ENCODE results near the gene MSMP. TPM values are rescaled to one million over a fixed set of nuclear protein-coding genes. Genes with fewer than 3 reads are reported as not detected.
A peak's percentile ranks its signal among the peaks of the same experiment; 100 is the strongest.

MSMP gene
- total and polyA plus RNA-seq, 2 experiments from 2014 or later: not detected

DNA sequence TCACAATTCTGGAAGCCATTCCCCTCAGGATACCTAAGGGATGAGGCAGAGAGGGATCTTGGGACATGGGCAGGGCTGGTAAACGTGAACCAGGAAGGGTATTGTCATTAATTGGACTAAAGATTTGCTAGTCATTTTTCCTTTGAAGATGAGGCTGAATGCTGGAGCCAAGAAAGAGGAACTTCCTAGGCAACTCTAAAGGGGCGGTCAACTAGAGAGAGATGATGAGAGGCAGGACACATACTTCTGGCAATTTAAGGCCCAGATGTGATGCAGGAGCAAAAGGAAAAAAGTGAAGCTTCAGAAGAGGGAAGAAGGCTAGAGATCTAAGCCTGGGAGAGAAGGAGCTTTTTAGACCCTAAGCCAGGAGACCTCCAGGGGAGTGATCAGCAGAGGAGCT lies 10.6 kb downstream of the MSMP start:
- H3K27ac ChIP-seq: no peak overlapping the region
- H3K4me1 ChIP-seq (ENCODE audit: low read depth): peaks cover 12% of the 10 kb centered on the region
- no peaks in the 10 kb centered on the region for H3K9me3 ChIP-seq (ENCODE audit: low read depth)
- H3K27me3 ChIP-seq: no peaks in the 10 kb centered on the region
- DNase-seq (ENCODE audit: low read depth in 1 of 2, low spot score in 1 of 2): no peak
- no peak overlapping the region for H3K4me3 ChIP-seq
- TF ChIP-seq, protein P1, sequence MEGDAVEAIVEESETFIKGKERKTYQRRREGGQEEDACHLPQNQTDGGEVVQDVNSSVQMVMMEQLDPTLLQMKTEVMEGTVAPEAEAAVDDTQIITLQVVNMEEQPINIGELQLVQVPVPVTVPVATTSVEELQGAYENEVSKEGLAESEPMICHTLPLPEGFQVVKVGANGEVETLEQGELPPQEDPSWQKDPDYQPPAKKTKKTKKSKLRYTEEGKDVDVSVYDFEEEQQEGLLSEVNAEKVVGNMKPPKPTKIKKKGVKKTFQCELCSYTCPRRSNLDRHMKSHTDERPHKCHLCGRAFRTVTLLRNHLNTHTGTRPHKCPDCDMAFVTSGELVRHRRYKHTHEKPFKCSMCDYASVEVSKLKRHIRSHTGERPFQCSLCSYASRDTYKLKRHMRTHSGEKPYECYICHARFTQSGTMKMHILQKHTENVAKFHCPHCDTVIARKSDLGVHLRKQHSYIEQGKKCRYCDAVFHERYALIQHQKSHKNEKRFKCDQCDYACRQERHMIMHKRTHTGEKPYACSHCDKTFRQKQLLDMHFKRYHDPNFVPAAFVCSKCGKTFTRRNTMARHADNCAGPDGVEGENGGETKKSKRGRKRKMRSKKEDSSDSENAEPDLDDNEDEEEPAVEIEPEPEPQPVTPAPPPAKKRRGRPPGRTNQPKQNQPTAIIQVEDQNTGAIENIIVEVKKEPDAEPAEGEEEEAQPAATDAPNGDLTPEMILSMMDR (IDR thresholded peaks at IDR 0.05; ENCODE audit: low read depth, low read length): no peak
- H3K36me3 ChIP-seq: peaks cover 57% of the 10 kb centered on the region

GRCh38 chr9:35741740-35742139 lies 12.3 kb downstream of the MSMP start:
- no peak overlapping the region for H3K4me3 ChIP-seq
- no peaks in the 10 kb centered on the region for H3K27me3 ChIP-seq
- peak overlapping the region; percentile 25 for H3K27ac ChIP-seq
- TF ChIP-seq, protein P1 (IDR thresholded peaks at IDR 0.05; ENCODE audit: low read depth, low read length): no peak
- DNase-seq (ENCODE audit: low read depth in 1 of 2, low spot score in 1 of 2): no peak
- no peaks in the 10 kb centered on the region for H3K9me3 ChIP-seq (ENCODE audit: low read depth)
- H3K4me1 ChIP-seq (ENCODE audit: low read depth): peaks cover 12% of the 10 kb centered on the region
- H3K36me3 ChIP-seq: peaks cover 74% of the 10 kb centered on the region

- Histone ChIP-seq H3K36me3 (peaks cover 82% of the 10 kb centered on the region), H3K4me3 (no peak overlapping the region), H3K27ac (no peak overlapping the region), H3K27me3 (no peaks in the 10 kb centered on the region), H3K9me3 (ENCODE audit: low read depth) (no peaks in the 10 kb centered on the region), H3K4me1 (ENCODE audit: low read depth) (no peaks in the 10 kb centered on the region)
- DNase-seq (ENCODE audit: low read depth in 1 of 2, low spot score in 1 of 2): no peak
- TF ChIP-seq, protein P1 (IDR thresholded peaks at IDR 0.05; ENCODE audit: low read depth, low read length): no peak
Measured at GRCh38 chr9:35740243-35740642, 13.8 kb downstream of the MSMP start.

DNA sequence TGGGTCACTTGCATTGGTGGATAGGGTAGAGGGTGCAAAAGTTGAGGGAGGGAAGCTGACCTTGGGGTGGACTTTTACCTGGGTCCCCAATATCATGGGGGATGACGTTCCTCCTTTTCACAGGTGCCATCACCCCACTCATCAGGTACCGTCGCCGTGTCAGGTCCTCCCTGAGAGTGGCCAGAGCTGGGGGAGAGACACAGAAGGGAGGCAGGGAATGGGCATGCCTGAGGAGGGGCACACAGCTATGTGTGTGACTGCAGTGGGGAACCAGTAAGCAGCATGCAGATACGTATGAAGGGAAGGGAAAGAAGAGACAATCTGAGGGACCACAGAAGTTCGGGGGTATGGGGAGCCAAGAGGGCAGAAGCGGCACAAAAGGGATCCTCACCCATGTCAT lies 15.2 kb downstream of the MSMP start:
- no peaks in the 10 kb centered on the region for H3K27me3 ChIP-seq
- H3K4me3 ChIP-seq: no peak overlapping the region
- no peak overlapping the region for H3K27ac ChIP-seq
- H3K9me3 ChIP-seq (ENCODE audit: low read depth): no peaks in the 10 kb centered on the region
- TF ChIP-seq, protein P1 (IDR thresholded peaks at IDR 0.05; ENCODE audit: low read depth, low read length): no peak
- no peaks in the 10 kb centered on the region for H3K4me1 ChIP-seq (ENCODE audit: low read depth)
- H3K36me3 ChIP-seq: peaks cover 82% of the 10 kb centered on the region
- no peak for DNase-seq (ENCODE audit: low read depth in 1 of 2, low spot score in 1 of 2)

GRCh38 chr9:35738186-35738585 lies 15.9 kb downstream of the MSMP start:
- Histone ChIP-seq H3K36me3 (peaks cover 76% of the 10 kb centered on the region), H3K27ac (no peak overlapping the region), H3K4me1 (ENCODE audit: low read depth) (peaks cover 5% of the 10 kb centered on the region), H3K27me3 (no peaks in the 10 kb centered on the region), H3K4me3 (no peak overlapping the region), H3K9me3 (ENCODE audit: low read depth) (no peaks in the 10 kb centered on the region)
- DNase-seq (ENCODE audit: low read depth in 1 of 2, low spot score in 1 of 2): no peak
- TF ChIP-seq, protein P1 (IDR thresholded peaks at IDR 0.05; ENCODE audit: low read depth, low read length): no peak

DNA sequence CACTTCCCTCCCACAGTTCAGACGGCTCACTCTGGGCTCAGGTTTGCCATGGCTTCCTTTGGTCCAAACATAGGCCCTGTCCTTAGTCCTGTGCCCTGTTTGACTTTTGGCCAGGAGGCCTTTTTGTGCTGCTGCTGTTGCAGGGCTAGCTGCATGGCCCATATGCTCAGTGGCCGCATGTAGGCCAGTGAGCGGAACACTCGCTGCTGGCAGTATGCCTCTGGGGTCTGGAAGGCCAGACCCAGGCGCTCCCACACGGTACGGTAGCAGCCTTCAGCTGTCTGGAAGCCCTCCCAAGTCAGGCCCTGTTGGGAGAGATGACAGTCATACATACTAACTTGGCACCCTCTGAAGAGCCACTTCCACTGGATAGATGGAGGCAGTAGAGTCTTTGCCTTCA lies 16.9 kb downstream of the MSMP start:
- no peaks in the 10 kb centered on the region for H3K27me3 ChIP-seq
- no peaks in the 10 kb centered on the region for H3K9me3 ChIP-seq (ENCODE audit: low read depth)
- H3K4me1 ChIP-seq (ENCODE audit: low read depth): peaks cover 8% of the 10 kb centered on the region
- H3K36me3 ChIP-seq: peaks cover 66% of the 10 kb centered on the region
- H3K27ac ChIP-seq: peak overlapping the region; percentile 77
- no peak overlapping the region for H3K4me3 ChIP-seq
- TF ChIP-seq, protein P1 (IDR thresholded peaks at IDR 0.05; ENCODE audit: low read depth, low read length): no peak
- DNase-seq (ENCODE audit: low read depth in 1 of 2, low spot score in 1 of 2): no peak
